Measurements from ENCODE around the gene WIPF3. TPM values are rescaled to one million over a fixed set of nuclear protein-coding genes. Genes with fewer than 3 reads are reported as not detected.

The WIPF3 gene
- total RNA-seq, 1 donor from 2014 or later, result 7.3 TPM

DNA sequence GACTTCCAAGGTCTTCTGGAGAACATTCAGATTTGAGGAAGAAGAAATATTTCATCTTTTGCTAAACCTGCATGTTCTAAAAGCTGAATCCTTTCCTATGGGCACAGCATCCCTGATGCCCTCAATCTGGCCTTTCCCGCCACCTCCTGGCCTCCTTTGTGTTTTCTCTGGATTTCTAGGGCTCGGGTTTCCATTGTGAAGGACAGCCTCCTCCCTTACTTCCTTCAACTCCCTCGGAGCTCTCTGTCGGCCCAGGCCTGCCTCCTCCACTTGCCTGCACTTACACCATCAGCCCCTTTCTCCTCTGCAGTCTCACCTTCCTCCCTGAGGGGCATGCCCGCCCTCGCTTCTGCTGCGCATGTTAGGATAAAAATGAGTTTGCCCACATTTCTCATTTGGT lies 75.4 kb downstream of the WIPF3 start:
- Mint-ChIP-seq H3K36me3 (peaks cover 4% of the 10 kb centered on the region), H3K27ac (no peak overlapping the region)
- no peak for DNase-seq (ENCODE audit: low spot score in 2 of 2, unreplicated experiment in 2 of 2)

DNA sequence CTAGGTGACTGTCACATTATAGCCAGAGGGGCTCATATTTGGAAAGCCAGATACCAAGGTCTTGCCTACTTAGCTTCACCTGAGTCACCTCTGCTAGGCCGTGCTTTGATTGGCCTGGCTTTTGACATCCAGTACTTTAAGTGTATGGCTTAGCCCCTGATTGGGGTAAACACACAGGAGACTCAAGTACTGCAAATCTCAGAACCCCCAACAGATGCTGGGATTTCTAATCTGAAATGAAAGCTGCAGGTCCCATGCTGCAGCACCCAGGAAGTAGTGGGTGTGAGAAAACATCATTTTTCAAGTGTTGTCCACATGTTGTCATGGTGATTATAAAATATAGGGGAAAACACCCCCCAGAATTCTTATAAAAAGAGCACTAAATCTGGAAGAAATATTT lies 76.2 kb downstream of the WIPF3 start:
- H3K27ac Mint-ChIP-seq, result no peak overlapping the region
- H3K4me1 Mint-ChIP-seq, result peaks cover 15% of the 10 kb centered on the region
- peaks cover 16% of the 10 kb centered on the region for H3K27me3 Mint-ChIP-seq (ENCODE audit: low read depth)
- no peak for DNase-seq (ENCODE audit: low spot score in 2 of 2, unreplicated experiment in 2 of 2)
- H3K9me3 Mint-ChIP-seq, result no peaks in the 10 kb centered on the region
- peak overlapping the region; percentile 58 for H3K4me3 Mint-ChIP-seq
- peaks cover 6% of the 10 kb centered on the region for H3K36me3 Mint-ChIP-seq
- TF ChIP-seq CTCF (IDR thresholded peaks at IDR 0.05; ENCODE audit: unreplicated experiment), result no peak

More for the DNA sequence above, 75.4 kb downstream of the WIPF3 start:
- H3K4me1 Mint-ChIP-seq, result peaks cover 15% of the 10 kb centered on the region
- H3K27me3 Mint-ChIP-seq (ENCODE audit: low read depth), result peaks cover 16% of the 10 kb centered on the region
- H3K4me3 Mint-ChIP-seq, result no peak overlapping the region
- H3K9me3 Mint-ChIP-seq, result no peaks in the 10 kb centered on the region
- TF ChIP-seq CTCF (IDR thresholded peaks at IDR 0.05; ENCODE audit: unreplicated experiment), result no peak

DNA sequence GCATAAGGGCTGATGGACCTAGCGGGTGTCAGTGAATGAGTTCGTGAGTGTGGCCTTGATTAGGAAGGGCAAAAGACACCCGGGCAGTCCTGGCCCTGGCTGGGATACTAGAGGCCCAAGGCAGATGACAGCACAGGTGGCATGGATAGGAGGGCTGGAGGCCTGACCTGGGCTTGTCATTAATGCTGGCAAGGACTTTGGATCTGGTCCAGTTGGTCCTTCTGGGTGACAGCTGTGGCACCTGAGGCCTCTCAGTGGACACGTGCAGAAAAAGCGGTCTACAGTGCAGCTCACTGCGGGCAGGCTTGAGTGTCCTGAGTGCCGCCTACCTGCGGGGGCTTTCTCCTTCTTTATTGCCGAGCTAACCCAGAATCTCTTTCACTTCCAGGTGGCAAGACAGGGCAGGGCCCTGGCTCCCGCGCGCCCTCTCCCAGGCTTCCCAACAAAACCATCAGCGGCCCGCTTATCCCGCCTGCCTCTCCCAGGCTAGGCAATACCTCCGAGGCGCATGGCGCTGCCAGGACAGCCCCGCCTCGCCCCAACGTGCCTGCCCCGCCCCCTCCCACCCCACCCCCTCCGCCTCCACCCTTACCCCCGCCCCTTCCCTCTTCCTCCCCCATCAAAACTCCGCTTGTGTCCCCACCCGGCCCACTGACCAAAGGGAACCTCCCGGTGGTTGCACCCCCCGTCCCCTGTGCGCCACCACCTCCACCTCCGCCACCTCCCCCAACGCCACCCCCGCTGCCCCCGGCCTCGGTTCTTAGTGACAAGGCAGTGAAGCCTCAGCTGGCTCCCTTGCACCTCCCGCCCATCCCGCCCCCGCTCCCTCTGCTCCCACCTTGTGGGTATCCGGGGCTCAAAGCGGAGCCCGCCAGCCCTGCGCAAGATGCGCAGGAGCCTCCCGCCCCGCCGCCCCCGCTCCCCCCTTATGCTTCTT lies 77.4 kb downstream of the WIPF3 start:
- peak overlapping the region; percentile 59 for H3K4me3 Mint-ChIP-seq
- H3K27ac Mint-ChIP-seq, result no peak overlapping the region

GRCh38 chr7:29884399-29885272 lies 78.3 kb downstream of the WIPF3 start:
- H3K9me3 Mint-ChIP-seq, result no peaks in the 10 kb centered on the region
- H3K4me1 Mint-ChIP-seq, result peaks cover 15% of the 10 kb centered on the region
- peaks cover 5% of the 10 kb centered on the region for H3K36me3 Mint-ChIP-seq
- peaks cover 16% of the 10 kb centered on the region for H3K27me3 Mint-ChIP-seq (ENCODE audit: low read depth)
- no peak for TF ChIP-seq CTCF (IDR thresholded peaks at IDR 0.05; ENCODE audit: unreplicated experiment)
- peak; percentile 34 to 52 for DNase-seq (ENCODE audit: low spot score in 2 of 2, unreplicated experiment in 2 of 2)
- H3K27ac Mint-ChIP-seq, result peak overlapping the region; percentile 58
- H3K4me3 Mint-ChIP-seq, result peak overlapping the region; percentile 59

More for the DNA sequence above, 77.4 kb downstream of the WIPF3 start:
- Mint-ChIP-seq H3K27me3 (ENCODE audit: low read depth) (peaks cover 16% of the 10 kb centered on the region), H3K9me3 (no peaks in the 10 kb centered on the region), H3K36me3 (peaks cover 5% of the 10 kb centered on the region), H3K4me1 (peaks cover 15% of the 10 kb centered on the region)
- TF ChIP-seq CTCF (IDR thresholded peaks at IDR 0.05; ENCODE audit: unreplicated experiment), result no peak
- no peak for DNase-seq (ENCODE audit: low spot score in 2 of 2, unreplicated experiment in 2 of 2)

GRCh38 chr7:29885626-29886025 lies 79.3 kb downstream of the WIPF3 start:
- no peak overlapping the region for H3K4me3 Mint-ChIP-seq

More at GRCh38 chr7:29885626-29886025, 79.3 kb downstream of the WIPF3 start:
- H3K36me3 Mint-ChIP-seq, result peaks cover 5% of the 10 kb centered on the region
- H3K27ac Mint-ChIP-seq, result no peak overlapping the region
- no peak for TF ChIP-seq CTCF (IDR thresholded peaks at IDR 0.05; ENCODE audit: unreplicated experiment)
- H3K9me3 Mint-ChIP-seq, result no peaks in the 10 kb centered on the region
- no peak for DNase-seq (ENCODE audit: low spot score in 2 of 2, unreplicated experiment in 2 of 2)
- peaks cover 15% of the 10 kb centered on the region for H3K4me1 Mint-ChIP-seq
- peaks cover 16% of the 10 kb centered on the region for H3K27me3 Mint-ChIP-seq (ENCODE audit: low read depth)

All from mesothelial cell of epicardium (in vitro differentiated cells).